ENCODE data around the gene LETMD1. TPM values are rescaled to one million over a fixed set of nuclear protein-coding genes. Genes with fewer than 3 reads are reported as not detected.

Gene LETMD1
- total and polyA plus RNA-seq, 2 of the 13 experiments (the other 11 are each of a cell fraction or from before 2014, with no cell fraction given) = 43.3 to 87.7 TPM

DNA sequence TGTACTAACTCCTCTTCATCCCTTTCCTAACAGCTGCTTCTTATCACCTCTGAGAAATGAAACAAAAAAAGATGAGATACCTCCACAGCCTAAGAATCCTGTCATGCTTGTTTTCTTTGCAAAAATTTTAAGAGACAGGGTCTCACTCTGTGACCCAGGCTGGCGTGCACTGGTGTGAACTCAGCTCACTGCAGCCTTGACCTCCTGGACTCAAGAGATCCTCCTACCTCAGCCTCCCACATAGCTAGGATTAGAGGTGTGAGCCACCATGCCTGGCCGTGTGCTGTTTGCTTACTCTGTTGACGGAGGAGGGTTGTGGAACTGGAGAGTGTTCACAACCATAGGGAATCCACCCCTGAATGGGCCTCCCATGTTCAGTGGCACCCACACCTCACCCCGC is 19.1 kb downstream of the LETMD1 start (continued):
- TF ChIP-seq SNAI1 (CRISPR knock-in tag; IDR thresholded peaks at IDR 0.05; ENCODE audit: borderline replicate concordance) = no peak

DNA sequence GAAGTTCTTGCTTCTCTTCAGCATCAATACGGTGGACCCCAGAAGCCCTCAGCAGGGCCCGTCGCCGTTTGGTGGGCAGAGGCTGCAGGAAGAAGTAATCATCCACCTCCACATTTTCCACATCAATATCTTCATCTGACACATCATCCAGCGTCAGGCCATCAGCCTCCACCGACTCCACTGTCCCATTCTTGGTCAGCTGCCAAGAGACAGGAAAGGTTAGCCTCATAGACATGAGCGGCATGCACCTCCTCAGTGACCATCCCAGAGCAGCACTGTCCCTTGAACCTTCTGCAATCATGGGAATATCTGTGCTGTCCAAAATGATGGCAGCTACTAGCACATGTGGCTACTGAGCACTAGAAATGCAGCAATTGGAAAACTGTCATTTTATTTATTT is 19.6 kb downstream of the LETMD1 start:
- Histone ChIP-seq H3K9me3 (ENCODE audit: low read length) (no peaks in the 10 kb centered on the region), H3K4me3 (replicated peaks in 1 of 3; ENCODE audit: insufficient read depth in 1 of 3, low read depth in 2 of 3, low read length in 3 of 3) (no peak overlapping the region), H3K9ac (ENCODE audit: insufficient read depth, low read depth, low read length) (no peak overlapping the region), H3K79me2 (ENCODE audit: insufficient read depth, low read length) (no peaks in the 10 kb centered on the region), H4K20me1 (ENCODE audit: insufficient read depth, low read length) (no peaks in the 10 kb centered on the region), H2AFZ (ENCODE audit: low read length) (no peak overlapping the region), H3K36me3 (replicated peaks in 1 of 2; ENCODE audit: control insufficient read depth in 1 of 2, insufficient read depth in 2 of 2, low read length in 2 of 2) (peaks cover 7 to 42% of the 10 kb centered on the region in 2 experiments), H3K4me2 (ENCODE audit: low read depth, low read length) (no peak overlapping the region), H3K27me3 (ENCODE audit: control insufficient read depth in 1 of 2, insufficient read depth in 2 of 2, low read length in 2 of 2) (no peaks in the 10 kb centered on the region), H3K27ac (ENCODE audit: extremely low read length, insufficient read depth, low read length) (no peak overlapping the region), H3K4me1 (ENCODE audit: insufficient read depth, low read length) (peaks cover 38% of the 10 kb centered on the region)
- DNase-seq (ENCODE audit: low spot score) (no peak), FAIRE-seq (no peak), ATAC-seq (no peak)
- POLR2A ChIA-PET = interaction anchor here (1.2 to 2.6 kb wide), 2 partner anchors 15 to 19 kb away, joined by 7 to 18 read pairs; partner anchors contain the start of gene CSRNP2
- CTCF ChIA-PET (ENCODE audit: low intra/inter-chr PET ratio, low total read pairs) = no interaction called here
- in situ Hi-C loops (cut with HindIII; ENCODE audit: extremely low pct_ligation_motif_present, low pct_unique_long_range_greater_than_20kb) (no loop called here), intact Hi-C loops (cut with micrococcal nuclease; ENCODE audit: unreplicated experiment) (no loop called here)
- TF ChIP-seq, protein P1, sequence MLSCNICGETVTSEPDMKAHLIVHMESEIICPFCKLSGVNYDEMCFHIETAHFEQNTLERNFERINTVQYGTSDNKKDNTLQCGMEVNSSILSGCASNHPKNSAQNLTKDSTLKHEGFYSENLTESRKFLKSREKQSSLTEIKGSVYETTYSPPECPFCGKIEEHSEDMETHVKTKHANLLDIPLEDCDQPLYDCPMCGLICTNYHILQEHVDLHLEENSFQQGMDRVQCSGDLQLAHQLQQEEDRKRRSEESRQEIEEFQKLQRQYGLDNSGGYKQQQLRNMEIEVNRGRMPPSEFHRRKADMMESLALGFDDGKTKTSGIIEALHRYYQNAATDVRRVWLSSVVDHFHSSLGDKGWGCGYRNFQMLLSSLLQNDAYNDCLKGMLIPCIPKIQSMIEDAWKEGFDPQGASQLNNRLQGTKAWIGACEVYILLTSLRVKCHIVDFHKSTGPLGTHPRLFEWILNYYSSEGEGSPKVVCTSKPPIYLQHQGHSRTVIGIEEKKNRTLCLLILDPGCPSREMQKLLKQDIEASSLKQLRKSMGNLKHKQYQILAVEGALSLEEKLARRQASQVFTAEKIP (CRISPR knock-in tag; IDR thresholded peaks at IDR 0.05; ENCODE audit: borderline replicate concordance) = no peak
- TF ChIP-seq, protein P2, sequence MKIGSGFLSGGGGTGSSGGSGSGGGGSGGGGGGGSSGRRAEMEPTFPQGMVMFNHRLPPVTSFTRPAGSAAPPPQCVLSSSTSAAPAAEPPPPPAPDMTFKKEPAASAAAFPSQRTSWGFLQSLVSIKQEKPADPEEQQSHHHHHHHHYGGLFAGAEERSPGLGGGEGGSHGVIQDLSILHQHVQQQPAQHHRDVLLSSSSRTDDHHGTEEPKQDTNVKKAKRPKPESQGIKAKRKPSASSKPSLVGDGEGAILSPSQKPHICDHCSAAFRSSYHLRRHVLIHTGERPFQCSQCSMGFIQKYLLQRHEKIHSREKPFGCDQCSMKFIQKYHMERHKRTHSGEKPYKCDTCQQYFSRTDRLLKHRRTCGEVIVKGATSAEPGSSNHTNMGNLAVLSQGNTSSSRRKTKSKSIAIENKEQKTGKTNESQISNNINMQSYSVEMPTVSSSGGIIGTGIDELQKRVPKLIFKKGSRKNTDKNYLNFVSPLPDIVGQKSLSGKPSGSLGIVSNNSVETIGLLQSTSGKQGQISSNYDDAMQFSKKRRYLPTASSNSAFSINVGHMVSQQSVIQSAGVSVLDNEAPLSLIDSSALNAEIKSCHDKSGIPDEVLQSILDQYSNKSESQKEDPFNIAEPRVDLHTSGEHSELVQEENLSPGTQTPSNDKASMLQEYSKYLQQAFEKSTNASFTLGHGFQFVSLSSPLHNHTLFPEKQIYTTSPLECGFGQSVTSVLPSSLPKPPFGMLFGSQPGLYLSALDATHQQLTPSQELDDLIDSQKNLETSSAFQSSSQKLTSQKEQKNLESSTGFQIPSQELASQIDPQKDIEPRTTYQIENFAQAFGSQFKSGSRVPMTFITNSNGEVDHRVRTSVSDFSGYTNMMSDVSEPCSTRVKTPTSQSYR (CRISPR knock-in tag; IDR thresholded peaks at IDR 0.05; ENCODE audit: borderline replicate concordance) = no peak
- 78% methylated on average over 7 of the region's 7 CpGs for WGBS (ENCODE audit: low lambda C conversion rate)
- BruUV-seq (replicated peaks) = no TSS peak
